Gastroesophageal sphincter (tissue), 4 donors: ENCODE measurements around the gene ETFB. TPM values are rescaled to one million over a fixed set of nuclear protein-coding genes. Genes with fewer than 3 reads are reported as not detected.

Experiments
- ATAC-seq: fragments of 150-250 bp; one replicate; pipeline ENCODE4 v1.9.1; 2016; ENCODE audit warnings: mild to moderate bottlenecking, moderate library complexity
- H3K27ac ChIP-seq, 4 donors: fragments of 200-600 bp; sonication (generic) in 3 of 4; 1 replicate in 3 of 4; 2 replicates in 1 of 4; pipeline ENCODE4 v1.5.1; 2016 to 2019
- H3K27me3 ChIP-seq: fragments of 200-600 bp; sonication (generic); one replicate; pipeline ENCODE4 v1.5.1; 2019
- H3K36me3 ChIP-seq, 2 donors: fragments of 200-600 bp; sonication (generic); one replicate each; pipeline ENCODE4 v1.5.1; 2019; ENCODE audit warnings: control low read depth in 1 of 2
- H3K4me1 ChIP-seq, 3 donors: fragments of 200-600 bp; sonication (generic); 1 replicate in 2 of 3; 2 replicates in 1 of 3; pipeline ENCODE4 v1.5.1; 2016 to 2019; ENCODE audit warnings: control low read depth in 2 of 3
- H3K4me3 ChIP-seq, 2 donors: fragments of 200-600 bp; sonication (generic); one replicate each; pipeline ENCODE4 v1.5.1; 2019; ENCODE audit warnings: mild to moderate bottlenecking in 1 of 2, moderate library complexity in 1 of 2
- H3K9me3 ChIP-seq, 3 donors: fragments of 200-600 bp; sonication (generic); one replicate each; pipeline ENCODE4 v1.5.1; 2017 to 2019; ENCODE audit warnings: control low read depth in 2 of 3
- EP300 ChIP-seq: sonication (generic); formaldehyde crosslinking; IDR thresholded peaks from one replicate; pipeline ENCODE4 v1.6.1; 2017; ENCODE audit warnings: antibody characterized with exemption, mild to moderate bottlenecking
- POLR2A ChIP-seq, 2 donors: fragments of 450-650 bp; IDR thresholded peaks; one replicate each; pipeline ENCODE4 v1.6.1; 2017; ENCODE audit warnings: antibody characterized with exemption in 2 of 2, mild to moderate bottlenecking in 2 of 2, moderate library complexity in 1 of 2
- POLR2AphosphoS5 ChIP-seq: sonication (generic); formaldehyde crosslinking; IDR thresholded peaks from one replicate; pipeline ENCODE4 v1.6.1; 2017; ENCODE audit warnings: antibody characterized with exemption
- WGBS, 2 donors: methylation state at CpG; one replicate each; pipeline ENCODE4 v1.1.5; 2018; ENCODE audit warnings: low coverage in 1 of 2; 5-methylcytosine and 5-hydroxymethylcytosine counted together
- total RNA-seq, 4 donors: library from RNA; depleted of rRNA; stranded (reverse); fragments of >200 nt; gene quantifications; one replicate each; pipeline ENCODE4 v1.1.0, GENCODE V29; 2016
- TF ChIP-seq, protein P1 (sequence below), 4 experiments: fragments of 200-600 bp in 2 of 4; fragments of 450-650 bp in 2 of 4; sonication (generic) in 1 of 4; IDR thresholded peaks; one replicate each; pipeline ENCODE4 v1.5.1; 2017 to 2019; ENCODE audit warnings: antibody characterized with exemption in 4 of 4, mild to moderate bottlenecking in 2 of 4, moderate library complexity in 2 of 4

The ETFB gene
- total RNA-seq, 4 donors from 2014 or later, result 96.2 to 136 (median 103) TPM

GRCh38 chr19:51368366-51369282 lies 2.4 kb upstream of the ETFB start, which contains the start of gene CLDND2:
TSS of gene CLDND2 (minus strand) at chr19:51369003. CDS start at chr19:51368577, 426 bp downstream.
- peaks cover 0 to 31% (median 18%) of the 10 kb centered on the region in 3 donors for H3K4me1 ChIP-seq
- H3K9me3 ChIP-seq, result no peaks in the 10 kb centered on the region
- no peak for ATAC-seq
- no peaks in the 10 kb centered on the region for H3K27me3 ChIP-seq
- no peaks in the 10 kb centered on the region for H3K36me3 ChIP-seq
- 89 to 92% methylated on average over 6 to 8 of the region's 23 CpGs for WGBS, 2 donors
- TF ChIP-seq POLR2AphosphoS5 (no peak), EP300 (no peak), POLR2A (IDR thresholded peaks at IDR 0.05) (no peak)
- TF ChIP-seq, protein P1, sequence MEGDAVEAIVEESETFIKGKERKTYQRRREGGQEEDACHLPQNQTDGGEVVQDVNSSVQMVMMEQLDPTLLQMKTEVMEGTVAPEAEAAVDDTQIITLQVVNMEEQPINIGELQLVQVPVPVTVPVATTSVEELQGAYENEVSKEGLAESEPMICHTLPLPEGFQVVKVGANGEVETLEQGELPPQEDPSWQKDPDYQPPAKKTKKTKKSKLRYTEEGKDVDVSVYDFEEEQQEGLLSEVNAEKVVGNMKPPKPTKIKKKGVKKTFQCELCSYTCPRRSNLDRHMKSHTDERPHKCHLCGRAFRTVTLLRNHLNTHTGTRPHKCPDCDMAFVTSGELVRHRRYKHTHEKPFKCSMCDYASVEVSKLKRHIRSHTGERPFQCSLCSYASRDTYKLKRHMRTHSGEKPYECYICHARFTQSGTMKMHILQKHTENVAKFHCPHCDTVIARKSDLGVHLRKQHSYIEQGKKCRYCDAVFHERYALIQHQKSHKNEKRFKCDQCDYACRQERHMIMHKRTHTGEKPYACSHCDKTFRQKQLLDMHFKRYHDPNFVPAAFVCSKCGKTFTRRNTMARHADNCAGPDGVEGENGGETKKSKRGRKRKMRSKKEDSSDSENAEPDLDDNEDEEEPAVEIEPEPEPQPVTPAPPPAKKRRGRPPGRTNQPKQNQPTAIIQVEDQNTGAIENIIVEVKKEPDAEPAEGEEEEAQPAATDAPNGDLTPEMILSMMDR (IDR thresholded peaks at IDR 0.05), result no peak
- peak within 1 kb of the TSS; percentile 7 to 98 (median 98) for H3K27ac ChIP-seq
- peak within 1 kb of the TSS; percentile 40 to 74 for H3K4me3 ChIP-seq

DNA sequence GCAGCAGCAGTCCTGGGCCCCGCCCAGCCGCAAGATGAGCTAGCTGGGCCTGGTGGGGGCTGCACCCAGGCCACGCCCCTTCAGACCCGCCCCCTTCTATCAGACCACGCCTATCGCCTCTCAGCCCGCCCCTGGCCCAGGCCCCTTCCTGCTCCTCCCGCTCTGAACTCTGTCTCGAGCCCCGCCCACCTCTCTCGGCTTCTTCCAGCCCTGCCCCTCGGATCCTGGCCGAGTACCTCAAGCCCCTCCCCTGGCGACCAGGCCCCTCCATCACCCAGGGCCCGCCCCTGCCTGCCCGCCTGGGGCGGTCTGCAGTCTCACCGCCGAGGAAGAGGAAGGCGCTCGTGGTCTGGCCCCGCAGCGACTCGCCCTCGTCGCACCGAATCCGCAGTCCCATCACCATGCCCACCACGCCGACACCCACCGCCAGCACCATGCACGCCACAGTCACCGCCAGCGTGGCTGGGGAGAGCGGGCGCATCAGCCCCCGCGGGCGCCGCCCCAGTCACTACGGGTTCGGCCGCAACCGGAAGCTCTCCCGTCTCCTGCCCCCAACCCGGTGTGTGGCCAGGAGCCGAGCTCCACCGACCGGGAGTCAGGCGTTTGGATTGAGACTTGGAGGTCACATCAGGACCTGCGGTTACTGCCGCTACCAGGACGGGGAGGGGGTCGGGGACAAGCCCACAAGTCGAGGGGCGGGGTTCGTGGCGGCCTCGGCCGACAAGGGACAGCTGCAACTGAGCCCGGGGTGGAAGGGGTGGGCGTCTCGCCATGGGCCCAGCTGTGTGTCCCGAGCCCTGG lies 1.6 kb upstream of the ETFB start:
- WGBS, 2 donors, result no CpG with 5 or more reads among the region's 64 CpGs

GRCh38 chr19:51367255-51367564 lies 1.0 kb upstream of the ETFB start:
- Histone ChIP-seq H3K27ac (peak overlapping the region; percentile 92 to 98 (median 98)), H3K4me3 (peak overlapping the region; percentile 74 to 80), H3K4me1 (peaks cover 0 to 45% (median 22%) of the 10 kb centered on the region in 3 donors), H3K36me3 (no peaks in the 10 kb centered on the region), H3K9me3 (no peaks in the 10 kb centered on the region), H3K27me3 (no peaks in the 10 kb centered on the region)
- no peak for ATAC-seq
- peak; percentile 98 for TF ChIP-seq POLR2AphosphoS5
- peak; percentile 57 to 79 for TF ChIP-seq POLR2A (IDR thresholded peaks at IDR 0.05)
- TF ChIP-seq, protein P1 (IDR thresholded peaks at IDR 0.05), result no peak
- TF ChIP-seq EP300, result no peak
- WGBS, 2 donors, result 0% methylated on average over 13 of the region's 15 CpGs; no CpG with 5 or more reads in 1 of the 2 donors

More for the DNA sequence above, 1.6 kb upstream of the ETFB start:
- Histone ChIP-seq H3K9me3 (no peaks in the 10 kb centered on the region), H3K27ac (peak overlapping the region; percentile 92 to 98 (median 98)), H3K36me3 (no peaks in the 10 kb centered on the region), H3K4me1 (peaks cover 0 to 39% (median 18%) of the 10 kb centered on the region in 3 donors), H3K4me3 (peak overlapping the region; percentile 74 to 80), H3K27me3 (no peaks in the 10 kb centered on the region)
- ATAC-seq, result peak; percentile 91
- TF ChIP-seq POLR2AphosphoS5 (no peak), POLR2A (IDR thresholded peaks at IDR 0.05) (peak in 1 of 2 donors; percentile 4), EP300 (no peak)
- TF ChIP-seq, protein P1 (IDR thresholded peaks at IDR 0.05), result peak in 3 of 4 experiments; percentile 14 to 29 (median 27)

- WGBS, 2 donors, result 0 to 1% methylated on average over 32 to 34 of the region's 54 CpGs
- Histone ChIP-seq H3K4me1 (peaks cover 0 to 50% (median 22%) of the 10 kb centered on the region in 3 donors), H3K4me3 (peak overlapping the region; percentile 74 to 80), H3K27ac (peak overlapping the region; percentile 92 to 98 (median 98)), H3K27me3 (no peaks in the 10 kb centered on the region), H3K9me3 (no peaks in the 10 kb centered on the region), H3K36me3 (no peaks in the 10 kb centered on the region)
- ATAC-seq, result peak; percentile 87
- peak; percentile 78 for TF ChIP-seq POLR2AphosphoS5
- TF ChIP-seq, protein P1 (IDR thresholded peaks at IDR 0.05), result no peak
These were observed 434 bp upstream of the ETFB start for GRCh38 chr19:51366389-51367254.
